ENCODE data around the gene AFF2. TPM values are rescaled to one million over a fixed set of nuclear protein-coding genes. Genes with fewer than 3 reads are reported as not detected.

Gene AFF2
- total RNA-seq, 1 experiment from 2014 or later = not detected

- Histone ChIP-seq H3K27me3 (no peaks in the 10 kb centered on the region), H3K4me3 (no peak overlapping the region), H3K9me3 (no peaks in the 10 kb centered on the region), H3K36me3 (no peaks in the 10 kb centered on the region)
- DNase-seq = no peak
Observed at GRCh38 chrX:148811236-148811635, 310.8 kb downstream of the AFF2 start.

- Histone ChIP-seq H3K27me3 (no peaks in the 10 kb centered on the region), H3K36me3 (no peaks in the 10 kb centered on the region), H3K4me3 (no peak overlapping the region), H3K9me3 (no peaks in the 10 kb centered on the region)
- DNase-seq = no peak
Observed at GRCh38 chrX:148813422-148813821, 313.0 kb downstream of the AFF2 start.

- H3K4me3 ChIP-seq = no peak overlapping the region
- no peaks in the 10 kb centered on the region for H3K9me3 ChIP-seq
- H3K27me3 ChIP-seq = no peaks in the 10 kb centered on the region
- no peak for DNase-seq
- H3K36me3 ChIP-seq = no peaks in the 10 kb centered on the region
Observed at GRCh38 chrX:148813967-148814366, 313.6 kb downstream of the AFF2 start.

GRCh38 chrX:148815218-148815961 lies 315.0 kb downstream of the AFF2 start:
- Histone ChIP-seq H3K4me3 (no peak overlapping the region), H3K27me3 (no peaks in the 10 kb centered on the region), H3K36me3 (no peaks in the 10 kb centered on the region), H3K9me3 (no peaks in the 10 kb centered on the region)
- no peak for DNase-seq

GRCh38 chrX:148823986-148824385 lies 323.6 kb downstream of the AFF2 start:
- Histone ChIP-seq H3K9me3 (no peaks in the 10 kb centered on the region), H3K27me3 (no peaks in the 10 kb centered on the region), H3K36me3 (no peaks in the 10 kb centered on the region), H3K4me3 (no peak overlapping the region)
- no peak for DNase-seq

GRCh38 chrX:148825696-148826095 lies 325.3 kb downstream of the AFF2 start:
- H3K9me3 ChIP-seq = no peaks in the 10 kb centered on the region
- no peak for DNase-seq
- no peaks in the 10 kb centered on the region for H3K36me3 ChIP-seq
- H3K4me3 ChIP-seq = no peak overlapping the region
- no peaks in the 10 kb centered on the region for H3K27me3 ChIP-seq

GRCh38 chrX:148836741-148837140 lies 336.3 kb downstream of the AFF2 start:
- no peak overlapping the region for H3K4me3 ChIP-seq
- no peaks in the 10 kb centered on the region for H3K9me3 ChIP-seq
- DNase-seq = no peak
- no peaks in the 10 kb centered on the region for H3K27me3 ChIP-seq
- H3K36me3 ChIP-seq = no peaks in the 10 kb centered on the region

GRCh38 chrX:148850631-148851030 lies 350.2 kb downstream of the AFF2 start:
- H3K36me3 ChIP-seq = no peaks in the 10 kb centered on the region
- no peaks in the 10 kb centered on the region for H3K27me3 ChIP-seq
- DNase-seq = no peak
- H3K9me3 ChIP-seq = no peaks in the 10 kb centered on the region
- no peak overlapping the region for H3K4me3 ChIP-seq

GRCh38 chrX:148854306-148854705 lies 353.9 kb downstream of the AFF2 start:
- Histone ChIP-seq H3K27me3 (no peaks in the 10 kb centered on the region), H3K9me3 (no peaks in the 10 kb centered on the region), H3K4me3 (no peak overlapping the region), H3K36me3 (no peaks in the 10 kb centered on the region)
- no peak for DNase-seq

GRCh38 chrX:148856505-148856904 lies 356.1 kb downstream of the AFF2 start:
- Histone ChIP-seq H3K9me3 (no peaks in the 10 kb centered on the region), H3K27me3 (no peaks in the 10 kb centered on the region), H3K4me3 (no peak overlapping the region), H3K36me3 (no peaks in the 10 kb centered on the region)
- DNase-seq = no peak

GRCh38 chrX:148865277-148866210 lies 365.1 kb downstream of the AFF2 start:
- Histone ChIP-seq H3K36me3 (no peaks in the 10 kb centered on the region), H3K27me3 (no peaks in the 10 kb centered on the region), H3K9me3 (no peaks in the 10 kb centered on the region), H3K4me3 (no peak overlapping the region)
- no peak for DNase-seq

- Histone ChIP-seq H3K27me3 (no peaks in the 10 kb centered on the region), H3K36me3 (no peaks in the 10 kb centered on the region), H3K4me3 (no peak overlapping the region), H3K9me3 (no peaks in the 10 kb centered on the region)
- DNase-seq = no peak
Observed at GRCh38 chrX:148867596-148867995, 367.2 kb downstream of the AFF2 start.

- no peaks in the 10 kb centered on the region for H3K36me3 ChIP-seq
- DNase-seq = peak; percentile 29
- H3K9me3 ChIP-seq = no peaks in the 10 kb centered on the region
- H3K27me3 ChIP-seq = no peaks in the 10 kb centered on the region
- no peak overlapping the region for H3K4me3 ChIP-seq
Observed at GRCh38 chrX:148871422-148872160, 371.2 kb downstream of the AFF2 start.

GRCh38 chrX:148872161-148872535 lies 371.7 kb downstream of the AFF2 start:
- no peak for DNase-seq
- H3K27me3 ChIP-seq = no peaks in the 10 kb centered on the region
- H3K36me3 ChIP-seq = no peaks in the 10 kb centered on the region
- no peaks in the 10 kb centered on the region for H3K9me3 ChIP-seq
- H3K4me3 ChIP-seq = no peak overlapping the region

- H3K9me3 ChIP-seq = no peaks in the 10 kb centered on the region
- no peaks in the 10 kb centered on the region for H3K27me3 ChIP-seq
- no peak for DNase-seq
- H3K4me3 ChIP-seq = no peak overlapping the region
- H3K36me3 ChIP-seq = no peaks in the 10 kb centered on the region
Observed at GRCh38 chrX:148872881-148873280, 372.5 kb downstream of the AFF2 start.

GRCh38 chrX:148874636-148875246 lies 374.3 kb downstream of the AFF2 start:
- Histone ChIP-seq H3K4me3 (no peak overlapping the region), H3K36me3 (no peaks in the 10 kb centered on the region), H3K27me3 (no peaks in the 10 kb centered on the region), H3K9me3 (no peaks in the 10 kb centered on the region)
- peak; percentile 1 for DNase-seq

- no peaks in the 10 kb centered on the region for H3K9me3 ChIP-seq
- H3K27me3 ChIP-seq = no peaks in the 10 kb centered on the region
- H3K4me3 ChIP-seq = no peak overlapping the region
- DNase-seq = no peak
- H3K36me3 ChIP-seq = no peaks in the 10 kb centered on the region
Observed at GRCh38 chrX:148878371-148878770, 378.0 kb downstream of the AFF2 start.

Data from MG63 (cell line).